ENCODE data around the gene LRRC1. TPM values are rescaled to one million over a fixed set of nuclear protein-coding genes. Genes with fewer than 3 reads are reported as not detected.

LRRC1 gene
- total and polyA plus RNA-seq, 2 of the 8 experiments (the other 6 are each of a cell fraction or from before 2014, with no cell fraction given), result 6.7 to 15.9 TPM

- DNase-seq (ENCODE audit: low read depth in 1 of 2, low spot score in 2 of 2), result no peak
- H3K4ac ChIP-seq (replicated peaks; ENCODE audit: insufficient read length, low read depth, low read length), result no peak overlapping the region
- ChIA-PET POLR2A (ENCODE audit: partially characterized antibody) (no interaction called here), CTCF (ENCODE audit: partially characterized antibody) (interaction anchor here (0.6 to 1.5 kb wide), 3 partner anchors 18 to 39 kb away, joined by 3 to 5 read pairs (median 4); no protein-coding TSS in a partner anchor)
- H3K79me2 ChIP-seq (ENCODE audit: control insufficient read depth in 1 of 2, insufficient read depth in 2 of 2, low read length in 2 of 2), result no peaks in the 10 kb centered on the region
- no peak overlapping the region for H3K14ac ChIP-seq (ENCODE audit: insufficient read length)
- H4K91ac ChIP-seq (replicated peaks; ENCODE audit: insufficient read length, low read length), result no peak overlapping the region
- H4K20me1 ChIP-seq (replicated peaks in 1 of 2; ENCODE audit: control insufficient read depth in 1 of 2, insufficient read depth in 2 of 2, low read length in 2 of 2), result no peaks in the 10 kb centered on the region
- no peak overlapping the region for H3K18ac ChIP-seq (ENCODE audit: extremely low read depth, low read length)
- H4K5ac ChIP-seq (ENCODE audit: insufficient read length, low read depth, low read length), result no peak overlapping the region
- H3K4me1 ChIP-seq (replicated peaks in 1 of 4; ENCODE audit: control insufficient read depth in 3 of 4, insufficient read depth in 4 of 4, low read length in 3 of 4), result peaks cover 0 to 4% (median under 1%) of the 10 kb centered on the region in 4 experiments; a peak in 2 of 7 replicates
- no peak overlapping the region for H3K9ac ChIP-seq (replicated peaks in 1 of 4; ENCODE audit: extremely low read depth in 1 of 4, low read depth in 3 of 4, low read length in 3 of 4)
- H2AK5ac ChIP-seq (ENCODE audit: low read depth, low read length), result no peak overlapping the region
- H2BK120ac ChIP-seq (replicated peaks; ENCODE audit: low read depth, low read length), result no peak overlapping the region
- no peak overlapping the region for H3K56ac ChIP-seq (replicated peaks; ENCODE audit: insufficient read length, low read depth, low read length)
- H2BK5ac ChIP-seq (ENCODE audit: low read depth, low read length), result no peak overlapping the region
- H3K9me3 ChIP-seq (ENCODE audit: insufficient read depth in 2 of 2, low read depth in 1 of 2, low read length in 1 of 2), result no peaks in the 10 kb centered on the region
- H3K27ac ChIP-seq (ENCODE audit: low read depth, low read length), result no peak overlapping the region
- no peaks in the 10 kb centered on the region for H3K27me3 ChIP-seq (replicated peaks in 1 of 4; ENCODE audit: control insufficient read depth in 3 of 4, extremely low read depth in 1 of 4, insufficient read depth in 3 of 4, low read length in 3 of 4)
- H3K23me2 ChIP-seq (ENCODE audit: low read depth, low read length), result no peaks in the 10 kb centered on the region
- no peaks in the 10 kb centered on the region; a peak in 1 of 8 replicates for H3K36me3 ChIP-seq (ENCODE audit: control insufficient read depth in 2 of 4, insufficient read depth in 4 of 4, low read length in 3 of 4)
- H3K23ac ChIP-seq (ENCODE audit: insufficient read length), result no peak overlapping the region
- H3K4me2 ChIP-seq (ENCODE audit: insufficient read depth in 1 of 2, low read depth in 2 of 2, low read length in 2 of 2), result no peak overlapping the region
- H3K79me1 ChIP-seq (ENCODE audit: low read depth, low read length), result no peaks in the 10 kb centered on the region
- H2BK15ac ChIP-seq (ENCODE audit: low read length), result no peak overlapping the region
- no peak overlapping the region for H3K4me3 ChIP-seq (ENCODE audit: extremely low read depth in 1 of 4, insufficient read depth in 2 of 4, low read depth in 3 of 4, low read length in 4 of 4)
- H4K8ac ChIP-seq (ENCODE audit: extremely low read depth, insufficient read depth, low read length), result no peak overlapping the region
- 58% methylated on average over 1 of the region's 1 CpG; no CpG with 5 or more reads in 1 of the 2 experiments for WGBS, 2 experiments (ENCODE audit: extremely low coverage in 1 of 2, insufficient coverage in 1 of 2, insufficient read length in 1 of 2, insufficient replicate concordance in 2 of 2, low coverage in 1 of 2, low lambda C conversion rate in 2 of 2, missing lambda C conversion rate in 1 of 2)
- no peak overlapping the region for H2BK12ac ChIP-seq (ENCODE audit: low read depth, low read length)
- no peak overlapping the region for H2AFZ ChIP-seq (ENCODE audit: low read length)
- no peak for FAIRE-seq
- H2BK20ac ChIP-seq (ENCODE audit: low read length), result no peak overlapping the region
- TF ChIP-seq ATF3 (IDR thresholded peaks at IDR 0.05; ENCODE audit: insufficient read depth, low read depth, low read length) (no peak), SP2 (IDR thresholded peaks at IDR 0.05; ENCODE audit: low read length) (no peak), CBX5 (IDR thresholded peaks at IDR 0.05; ENCODE audit: low read depth, low read length) (no peak), RNF2 (IDR thresholded peaks at IDR 0.05; ENCODE audit: borderline replicate concordance, low read depth, low read length, missing control alignments, poor library complexity, severe bottlenecking) (no peak), E2F6 (IDR thresholded peaks at IDR 0.05) (no peak), NRF1 (IDR thresholded peaks at IDR 0.05; ENCODE audit: low read depth, low read length) (no peak), TAF1 (IDR thresholded peaks at IDR 0.05; ENCODE audit: low read depth, low read length) (no peak), GABPA (IDR thresholded peaks at IDR 0.05; ENCODE audit: borderline replicate concordance, insufficient read depth, low read length) (no peak), SIN3A (conservative IDR thresholded peaks at IDR 0.05 in 1 of 2, IDR thresholded peaks at IDR 0.05 in 1 of 2; ENCODE audit: low read depth in 1 of 2, low read length in 2 of 2) (no peak), PHF8 (conservative IDR thresholded peaks at IDR 0.05; ENCODE audit: low read depth, low read length) (no peak), TAF7 (optimal IDR thresholded peaks at IDR 0.05; ENCODE audit: borderline replicate concordance, low read depth, low read length) (no peak), RBBP5 (IDR thresholded peaks at IDR 0.05; ENCODE audit: borderline replicate concordance, low read depth, low read length) (no peak)
These were observed 122.6 kb downstream of the LRRC1 start for GRCh38 chr6:53917464-53917842.
